Measurements from ENCODE around the gene NAV2. TPM values are rescaled to one million over a fixed set of nuclear protein-coding genes. Genes with fewer than 3 reads are reported as not detected.

The NAV2 gene
- polyA plus RNA-seq, 3 donors from 2014 or later: 0.66 TPM; not detected in 2

GRCh38 chr11:20102397-20102796 is 389.8 kb downstream of the NAV2 start:
- Mint-ChIP-seq H3K4me3 (no peak overlapping the region), H3K27ac (no peak overlapping the region), H3K36me3 (no peaks in the 10 kb centered on the region), H3K4me1 (peaks cover 18 to 25% of the 10 kb centered on the region in 2 donors), H3K27me3 (ENCODE audit: low read depth in 3 of 3) (peaks cover 0 to 10% (median 2%) of the 10 kb centered on the region in 3 donors), H3K9me3 (peaks cover 0 to 3% (median 0%) of the 10 kb centered on the region in 6 donors)
- DNase-seq: no peak

GRCh38 chr11:20103281-20103680 is 390.6 kb downstream of the NAV2 start:
- peaks cover 0 to 3% (median 0%) of the 10 kb centered on the region in 6 donors for H3K9me3 Mint-ChIP-seq
- H3K27me3 Mint-ChIP-seq (ENCODE audit: low read depth in 3 of 3): peaks cover 0 to 13% (median 2%) of the 10 kb centered on the region in 3 donors
- no peaks in the 10 kb centered on the region for H3K36me3 Mint-ChIP-seq
- H3K4me3 Mint-ChIP-seq: no peak overlapping the region
- no peak overlapping the region for H3K27ac Mint-ChIP-seq
- no peak for DNase-seq
- peaks cover 18 to 25% of the 10 kb centered on the region in 2 donors for H3K4me1 Mint-ChIP-seq

GRCh38 chr11:20105427-20105826 is 392.8 kb downstream of the NAV2 start:
- H3K27ac Mint-ChIP-seq: no peak overlapping the region
- no peaks in the 10 kb centered on the region for H3K36me3 Mint-ChIP-seq
- H3K9me3 Mint-ChIP-seq: peaks cover 0 to 3% (median 0%) of the 10 kb centered on the region in 6 donors
- H3K4me1 Mint-ChIP-seq: peaks cover under 1 to 7% of the 10 kb centered on the region in 2 donors
- H3K27me3 Mint-ChIP-seq (ENCODE audit: low read depth in 3 of 3): peaks cover 0 to 13% (median 2%) of the 10 kb centered on the region in 3 donors
- DNase-seq: no peak
- H3K4me3 Mint-ChIP-seq: no peak overlapping the region

GRCh38 chr11:20109731-20110445 is 397.3 kb downstream of the NAV2 start:
- Mint-ChIP-seq H3K4me3 (no peak overlapping the region), H3K27ac (no peak overlapping the region), H3K27me3 (ENCODE audit: low read depth in 3 of 3) (peaks cover 0 to 6% (median 5%) of the 10 kb centered on the region in 3 donors), H3K36me3 (no peaks in the 10 kb centered on the region), H3K9me3 (no peaks in the 10 kb centered on the region), H3K4me1 (peaks cover 0 to 5% of the 10 kb centered on the region in 2 donors)
- no peak for DNase-seq

GRCh38 chr11:20110908-20111669 is 398.5 kb downstream of the NAV2 start:
- Mint-ChIP-seq H3K36me3 (no peaks in the 10 kb centered on the region), H3K9me3 (no peaks in the 10 kb centered on the region), H3K4me1 (peaks cover 0 to 5% of the 10 kb centered on the region in 2 donors), H3K27ac (no peak overlapping the region), H3K4me3 (no peak overlapping the region), H3K27me3 (ENCODE audit: low read depth in 3 of 3) (peaks cover 0 to 5% (median 5%) of the 10 kb centered on the region in 3 donors)
- peak; percentile 42 to 53 (median 50) for DNase-seq

GRCh38 chr11:20111871-20112270 is 399.2 kb downstream of the NAV2 start:
- H3K27ac Mint-ChIP-seq: no peak overlapping the region
- peaks cover 0 to 5% of the 10 kb centered on the region in 2 donors for H3K4me1 Mint-ChIP-seq
- no peak for DNase-seq
- no peak overlapping the region for H3K4me3 Mint-ChIP-seq
- no peaks in the 10 kb centered on the region for H3K9me3 Mint-ChIP-seq
- no peaks in the 10 kb centered on the region for H3K36me3 Mint-ChIP-seq
- H3K27me3 Mint-ChIP-seq (ENCODE audit: low read depth in 3 of 3): peaks cover 0 to 5% (median 5%) of the 10 kb centered on the region in 3 donors

- Mint-ChIP-seq H3K27ac (no peak overlapping the region), H3K36me3 (no peaks in the 10 kb centered on the region), H3K27me3 (ENCODE audit: low read depth in 3 of 3) (peaks cover 0 to 5% (median 1%) of the 10 kb centered on the region in 3 donors), H3K9me3 (no peaks in the 10 kb centered on the region), H3K4me3 (no peak overlapping the region), H3K4me1 (peaks cover 0 to 5% of the 10 kb centered on the region in 2 donors)
- no peak for DNase-seq
Observed at GRCh38 chr11:20112291-20113148, 399.9 kb downstream of the NAV2 start.

- H3K4me1 Mint-ChIP-seq: peaks cover 0 to 5% of the 10 kb centered on the region in 2 donors
Observed at GRCh38 chr11:20113149-20113438, 400.5 kb downstream of the NAV2 start.

GRCh38 chr11:20114588-20114987 is 402.0 kb downstream of the NAV2 start:
- H3K4me1 Mint-ChIP-seq: peaks cover 0 to 5% of the 10 kb centered on the region in 2 donors
- DNase-seq: no peak
- H3K27ac Mint-ChIP-seq: no peak overlapping the region
- peaks cover 0 to 3% (median 0%) of the 10 kb centered on the region in 3 donors for H3K36me3 Mint-ChIP-seq
- H3K4me3 Mint-ChIP-seq: no peak overlapping the region
- peaks cover 0 to 4% (median 4%) of the 10 kb centered on the region in 3 donors for H3K27me3 Mint-ChIP-seq (ENCODE audit: low read depth in 3 of 3)
- H3K9me3 Mint-ChIP-seq: no peaks in the 10 kb centered on the region

More at GRCh38 chr11:20113149-20113438, 400.5 kb downstream of the NAV2 start:
- Mint-ChIP-seq H3K27ac (no peak overlapping the region), H3K4me3 (no peak overlapping the region), H3K9me3 (no peaks in the 10 kb centered on the region), H3K27me3 (ENCODE audit: low read depth in 3 of 3) (peaks cover 0 to 5% (median 0%) of the 10 kb centered on the region in 3 donors), H3K36me3 (no peaks in the 10 kb centered on the region)
- no peak for DNase-seq

GRCh38 chr11:20116825-20117224 is 404.2 kb downstream of the NAV2 start:
- Mint-ChIP-seq H3K4me3 (no peak overlapping the region), H3K27ac (no peak overlapping the region), H3K27me3 (ENCODE audit: low read depth in 3 of 3) (peaks cover 0 to 4% (median 2%) of the 10 kb centered on the region in 3 donors), H3K36me3 (peaks cover 0 to 3% (median 0%) of the 10 kb centered on the region in 3 donors), H3K4me1 (no peaks in the 10 kb centered on the region), H3K9me3 (no peaks in the 10 kb centered on the region)
- no peak for DNase-seq

- Mint-ChIP-seq H3K27me3 (ENCODE audit: low read depth in 3 of 3) (peaks cover 2 to 4% (median 2%) of the 10 kb centered on the region in 3 donors), H3K36me3 (peaks cover 0 to 3% (median 0%) of the 10 kb centered on the region in 3 donors), H3K4me3 (no peak overlapping the region), H3K27ac (no peak overlapping the region), H3K9me3 (no peaks in the 10 kb centered on the region), H3K4me1 (no peaks in the 10 kb centered on the region)
- DNase-seq: no peak
Observed at GRCh38 chr11:20117291-20117690, 404.7 kb downstream of the NAV2 start.

GRCh38 chr11:20118209-20118608 is 405.6 kb downstream of the NAV2 start:
- DNase-seq: no peak
- H3K27ac Mint-ChIP-seq: no peak overlapping the region
- no peaks in the 10 kb centered on the region for H3K4me1 Mint-ChIP-seq
- no peak overlapping the region for H3K4me3 Mint-ChIP-seq
- H3K9me3 Mint-ChIP-seq: no peaks in the 10 kb centered on the region
- peaks cover 2 to 4% (median 2%) of the 10 kb centered on the region in 3 donors for H3K27me3 Mint-ChIP-seq (ENCODE audit: low read depth in 3 of 3)
- H3K36me3 Mint-ChIP-seq: peaks cover 0 to 3% (median 0%) of the 10 kb centered on the region in 3 donors

GRCh38 chr11:20119315-20119714 is 406.7 kb downstream of the NAV2 start:
- Mint-ChIP-seq H3K36me3 (peaks cover 0 to 3% (median 0%) of the 10 kb centered on the region in 3 donors), H3K27me3 (ENCODE audit: low read depth in 3 of 3) (peaks cover 2 to 4% (median 2%) of the 10 kb centered on the region in 3 donors), H3K9me3 (no peaks in the 10 kb centered on the region), H3K4me3 (no peak overlapping the region), H3K4me1 (no peaks in the 10 kb centered on the region), H3K27ac (no peak overlapping the region)
- no peak for DNase-seq
